ENCODE results near the gene LHPP.

Gene LHPP

GRCh38 chr10:124588736-124589490 lies 127.3 kb downstream of the LHPP start:
- no peak for TF ChIP-seq GATA3 (IDR thresholded peaks at IDR 0.05; ENCODE audit: low read depth, low read length)
- TF ChIP-seq GATA2 (IDR thresholded peaks at IDR 0.05; ENCODE audit: low read depth, low read length) = no peak

- TF ChIP-seq GATA2 (IDR thresholded peaks at IDR 0.05; ENCODE audit: low read depth, low read length) (no peak), GATA3 (IDR thresholded peaks at IDR 0.05; ENCODE audit: low read depth, low read length) (no peak)
Measured at GRCh38 chr10:124589491-124590041, 127.9 kb downstream of the LHPP start.

- TF ChIP-seq GATA3 (IDR thresholded peaks at IDR 0.05; ENCODE audit: low read depth, low read length) (no peak), GATA2 (IDR thresholded peaks at IDR 0.05; ENCODE audit: low read depth, low read length) (no peak)
Measured at GRCh38 chr10:124590216-124591122, 128.8 kb downstream of the LHPP start.

GRCh38 chr10:124591123-124591495 lies 129.5 kb downstream of the LHPP start:
- TF ChIP-seq GATA2 (IDR thresholded peaks at IDR 0.05; ENCODE audit: low read depth, low read length) (no peak), GATA3 (IDR thresholded peaks at IDR 0.05; ENCODE audit: low read depth, low read length) (no peak)

- TF ChIP-seq GATA3 (IDR thresholded peaks at IDR 0.05; ENCODE audit: low read depth, low read length) = no peak
- no peak for TF ChIP-seq GATA2 (IDR thresholded peaks at IDR 0.05; ENCODE audit: low read depth, low read length)
Measured at GRCh38 chr10:124592101-124592500, 130.5 kb downstream of the LHPP start.

GRCh38 chr10:124592736-124593430 lies 131.3 kb downstream of the LHPP start:
- TF ChIP-seq GATA2 (IDR thresholded peaks at IDR 0.05; ENCODE audit: low read depth, low read length) (no peak), GATA3 (IDR thresholded peaks at IDR 0.05; ENCODE audit: low read depth, low read length) (no peak)

- TF ChIP-seq GATA2 (IDR thresholded peaks at IDR 0.05; ENCODE audit: low read depth, low read length) = no peak
- TF ChIP-seq GATA3 (IDR thresholded peaks at IDR 0.05; ENCODE audit: low read depth, low read length) = no peak
Measured at GRCh38 chr10:124593431-124593985, 131.9 kb downstream of the LHPP start.

GRCh38 chr10:124594240-124594639 lies 132.6 kb downstream of the LHPP start:
- TF ChIP-seq GATA3 (IDR thresholded peaks at IDR 0.05; ENCODE audit: low read depth, low read length) = no peak
- no peak for TF ChIP-seq GATA2 (IDR thresholded peaks at IDR 0.05; ENCODE audit: low read depth, low read length)

- no peak for TF ChIP-seq GATA3 (IDR thresholded peaks at IDR 0.05; ENCODE audit: low read depth, low read length)
- TF ChIP-seq GATA2 (IDR thresholded peaks at IDR 0.05; ENCODE audit: low read depth, low read length) = no peak
Measured at GRCh38 chr10:124595143-124595883, 133.7 kb downstream of the LHPP start.

- TF ChIP-seq GATA3 (IDR thresholded peaks at IDR 0.05; ENCODE audit: low read depth, low read length) (no peak), GATA2 (IDR thresholded peaks at IDR 0.05; ENCODE audit: low read depth, low read length) (no peak)
Measured at GRCh38 chr10:124596116-124596785, 134.6 kb downstream of the LHPP start.

- no peak for TF ChIP-seq GATA3 (IDR thresholded peaks at IDR 0.05; ENCODE audit: low read depth, low read length)
- no peak for TF ChIP-seq GATA2 (IDR thresholded peaks at IDR 0.05; ENCODE audit: low read depth, low read length)
Measured at GRCh38 chr10:124596962-124597845, 135.6 kb downstream of the LHPP start.

- TF ChIP-seq GATA3 (IDR thresholded peaks at IDR 0.05; ENCODE audit: low read depth, low read length) (no peak), GATA2 (IDR thresholded peaks at IDR 0.05; ENCODE audit: low read depth, low read length) (no peak)
Measured at GRCh38 chr10:124597846-124598165, 136.2 kb downstream of the LHPP start.

Data from SH-SY5Y (cell line).